ENCODE measurements around the gene CSMD2.

DNA sequence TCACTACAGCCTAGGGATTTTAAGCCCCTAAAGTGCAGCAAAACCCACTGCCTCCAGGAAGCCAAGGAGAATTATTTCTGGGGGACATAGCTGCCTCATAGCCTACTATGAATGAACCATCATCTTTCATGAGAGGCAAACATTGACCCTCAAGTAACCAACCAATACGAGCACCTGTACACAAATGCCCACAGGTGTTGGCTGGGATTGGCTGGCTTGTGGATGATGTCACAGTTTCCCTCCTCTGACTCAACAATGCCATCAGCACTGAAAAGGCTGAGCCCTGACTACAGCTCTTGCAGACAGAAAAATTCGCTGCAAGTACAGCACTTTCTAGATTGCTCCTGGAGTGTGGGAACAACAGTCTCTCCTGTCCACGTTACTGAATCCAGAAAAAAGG lies 301.3 kb downstream of the CSMD2 start, which contains the start of gene HMGB4:
- TF ChIP-seq, protein P1, sequence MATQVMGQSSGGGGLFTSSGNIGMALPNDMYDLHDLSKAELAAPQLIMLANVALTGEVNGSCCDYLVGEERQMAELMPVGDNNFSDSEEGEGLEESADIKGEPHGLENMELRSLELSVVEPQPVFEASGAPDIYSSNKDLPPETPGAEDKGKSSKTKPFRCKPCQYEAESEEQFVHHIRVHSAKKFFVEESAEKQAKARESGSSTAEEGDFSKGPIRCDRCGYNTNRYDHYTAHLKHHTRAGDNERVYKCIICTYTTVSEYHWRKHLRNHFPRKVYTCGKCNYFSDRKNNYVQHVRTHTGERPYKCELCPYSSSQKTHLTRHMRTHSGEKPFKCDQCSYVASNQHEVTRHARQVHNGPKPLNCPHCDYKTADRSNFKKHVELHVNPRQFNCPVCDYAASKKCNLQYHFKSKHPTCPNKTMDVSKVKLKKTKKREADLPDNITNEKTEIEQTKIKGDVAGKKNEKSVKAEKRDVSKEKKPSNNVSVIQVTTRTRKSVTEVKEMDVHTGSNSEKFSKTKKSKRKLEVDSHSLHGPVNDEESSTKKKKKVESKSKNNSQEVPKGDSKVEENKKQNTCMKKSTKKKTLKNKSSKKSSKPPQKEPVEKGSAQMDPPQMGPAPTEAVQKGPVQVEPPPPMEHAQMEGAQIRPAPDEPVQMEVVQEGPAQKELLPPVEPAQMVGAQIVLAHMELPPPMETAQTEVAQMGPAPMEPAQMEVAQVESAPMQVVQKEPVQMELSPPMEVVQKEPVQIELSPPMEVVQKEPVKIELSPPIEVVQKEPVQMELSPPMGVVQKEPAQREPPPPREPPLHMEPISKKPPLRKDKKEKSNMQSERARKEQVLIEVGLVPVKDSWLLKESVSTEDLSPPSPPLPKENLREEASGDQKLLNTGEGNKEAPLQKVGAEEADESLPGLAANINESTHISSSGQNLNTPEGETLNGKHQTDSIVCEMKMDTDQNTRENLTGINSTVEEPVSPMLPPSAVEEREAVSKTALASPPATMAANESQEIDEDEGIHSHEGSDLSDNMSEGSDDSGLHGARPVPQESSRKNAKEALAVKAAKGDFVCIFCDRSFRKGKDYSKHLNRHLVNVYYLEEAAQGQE (IDR thresholded peaks at IDR 0.05; ENCODE audit: insufficient read depth in 1 of 2, low read depth in 2 of 2, low read length in 2 of 2) = no peak
- no peak for TF ChIP-seq POLR2AphosphoS5 (IDR thresholded peaks at IDR 0.05; ENCODE audit: low read depth, low read length)

Measured in PFSK-1 (cell line).